NCI-H146 treated with DMSO at 0.1 percent for 48 hours (cell line): Measurements from ENCODE around the gene EPB41.
A peak's percentile ranks its signal among the peaks of the same experiment; 100 is the strongest.

Source experiments
- DNase-seq: peaks from one replicate; lab custom pipeline; 2025; ENCODE audit not compliant: unreplicated experiment; lab: John Stamatoyannopoulos, UW

Gene EPB41

DNA sequence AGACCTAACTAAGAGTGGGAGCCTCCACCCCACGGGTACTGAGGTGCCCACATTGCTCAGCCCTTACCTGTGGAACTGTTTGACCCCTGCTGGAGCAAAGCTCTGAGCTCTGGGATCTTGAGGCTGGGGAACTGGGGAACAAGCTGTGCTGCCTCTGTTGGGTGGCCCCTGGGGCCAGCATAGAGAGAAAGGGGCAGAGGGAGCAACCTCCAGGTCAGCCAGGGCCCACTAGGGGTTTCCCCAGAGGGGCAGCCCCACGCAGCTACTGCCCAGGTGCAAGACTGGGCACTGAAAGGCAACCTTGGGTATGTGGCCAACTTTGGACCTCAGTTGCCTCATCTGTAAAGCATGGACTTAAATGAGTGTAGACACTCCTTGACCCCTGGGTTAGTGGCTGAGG lies 23.5 kb upstream of the EPB41 start:
- DNase-seq = no peak

DNA sequence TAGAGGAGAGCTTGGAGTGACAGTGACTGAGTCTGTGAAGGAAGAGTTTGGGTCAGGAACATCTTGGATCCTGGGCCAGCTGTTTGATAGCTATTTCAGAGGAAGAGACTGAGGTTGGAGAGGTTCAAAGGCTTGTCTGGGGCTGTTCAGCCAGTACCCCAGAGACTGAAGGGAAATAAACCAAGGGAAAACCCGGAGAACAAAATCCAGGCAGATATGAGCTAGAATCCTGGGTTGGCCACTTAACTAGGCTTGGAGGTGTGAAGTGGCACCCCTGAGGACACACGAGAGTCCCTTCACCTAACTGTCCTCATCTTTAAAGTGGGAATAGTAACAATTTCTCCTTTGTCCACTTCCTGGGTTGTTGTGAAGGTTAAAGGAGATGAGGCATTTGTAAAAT lies 23.1 kb upstream of the EPB41 start:
- no peak for DNase-seq

DNA sequence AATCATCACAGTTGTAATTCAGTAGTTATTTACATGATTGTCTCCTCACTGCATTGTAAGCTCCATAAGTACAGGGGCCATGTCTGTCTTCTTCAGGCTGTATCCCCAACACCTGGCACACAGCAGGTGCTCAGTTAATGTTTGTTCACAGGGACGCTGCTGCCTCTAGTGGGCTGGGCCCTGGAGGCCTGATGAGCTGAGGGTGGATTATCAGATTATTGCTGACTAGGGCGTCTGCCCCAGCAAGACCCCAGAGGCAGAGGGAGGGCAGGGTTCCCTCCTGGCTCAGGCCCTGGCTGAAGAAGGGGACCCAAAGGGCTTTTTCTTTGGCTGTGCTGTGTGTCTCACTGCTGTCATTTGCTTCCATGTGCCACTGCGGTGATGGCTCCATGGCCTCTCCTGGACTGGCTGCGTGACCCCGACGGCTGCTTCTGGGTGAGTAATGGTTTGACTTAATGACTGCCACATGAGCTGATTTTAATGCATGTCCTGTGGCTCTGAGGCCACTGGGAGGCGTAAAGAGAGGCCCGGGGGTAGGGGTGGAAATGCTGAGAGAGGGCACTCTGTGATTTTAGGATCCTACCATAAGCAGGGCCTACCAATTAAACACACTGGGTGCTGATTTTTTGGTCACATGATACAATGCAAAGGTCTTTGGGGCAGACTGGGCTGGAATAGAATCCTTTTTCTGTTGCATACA lies 20.8 kb upstream of the EPB41 start:
- DNase-seq = peak; percentile 13

DNA sequence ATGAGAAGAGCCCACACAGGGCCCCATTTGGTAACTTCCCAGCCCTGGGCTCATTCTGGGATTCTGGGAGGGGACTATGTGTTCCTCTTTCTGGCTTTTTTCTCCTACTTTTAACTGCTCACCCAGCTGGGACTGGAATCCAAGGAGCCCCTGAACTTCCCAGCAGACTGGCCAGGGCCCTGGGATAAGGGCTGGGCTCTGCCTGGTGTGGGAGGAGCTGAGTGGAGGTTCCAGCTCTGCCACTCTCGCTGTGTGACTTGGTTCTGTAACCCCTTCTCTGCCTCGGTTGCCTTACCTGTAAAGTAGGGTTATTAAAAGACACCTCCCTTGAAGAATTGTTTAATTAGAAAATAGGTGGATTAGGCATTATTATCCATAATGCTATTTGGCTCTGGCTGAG lies 19.6 kb upstream of the EPB41 start:
- DNase-seq = no peak

DNA sequence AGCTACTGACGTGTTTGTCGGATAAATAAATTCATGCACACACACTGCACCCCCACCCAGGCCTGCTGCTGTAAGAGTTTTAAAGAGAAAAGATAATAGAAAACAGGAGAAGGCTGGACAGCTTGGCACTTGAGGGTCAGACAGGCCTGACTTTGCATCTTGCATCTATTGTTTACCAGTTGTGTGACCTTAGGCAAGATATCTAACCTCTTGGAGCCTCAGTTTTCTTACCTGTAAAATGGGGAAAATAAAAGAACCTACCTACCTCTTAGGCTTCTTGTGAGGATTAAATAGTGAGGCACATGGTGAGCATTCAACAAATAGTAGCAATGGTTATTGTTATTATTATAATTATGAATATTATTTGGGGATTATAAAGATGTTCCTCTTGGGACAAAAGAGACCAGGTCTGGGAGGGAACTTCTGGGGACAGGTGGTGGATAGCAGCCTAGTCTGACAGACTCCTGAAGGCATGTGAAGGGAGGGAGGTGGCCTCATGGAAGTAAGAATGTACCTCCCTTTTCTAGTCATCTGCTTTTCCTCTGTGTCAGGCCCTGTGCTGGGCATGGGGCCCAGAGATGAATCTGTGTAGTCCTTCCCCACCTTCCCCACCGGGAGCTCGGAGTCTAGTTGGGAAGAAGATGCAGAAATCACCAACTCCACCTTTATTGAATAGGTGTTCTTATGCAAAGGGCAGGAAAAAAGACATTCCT lies 18.3 kb upstream of the EPB41 start:
- no peak for DNase-seq

DNA sequence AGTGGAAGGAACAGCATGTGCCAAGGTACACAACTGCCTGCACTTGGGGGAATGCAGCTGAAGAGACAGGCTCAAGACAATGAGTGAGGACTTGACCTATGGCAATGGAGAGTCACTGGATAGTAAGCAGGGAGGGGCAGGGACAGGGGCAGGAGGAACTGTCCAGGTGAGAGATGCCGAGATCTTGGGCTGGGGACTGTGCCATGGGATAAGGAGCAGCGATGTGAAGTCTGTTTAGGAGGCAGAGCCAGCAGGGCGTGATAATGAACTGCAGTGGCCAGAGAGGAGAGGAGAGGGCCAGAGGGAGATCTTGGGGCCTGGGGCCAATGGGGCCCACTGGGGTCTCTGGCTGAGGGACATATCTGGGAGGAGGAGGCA lies 17.8 kb upstream of the EPB41 start:
- DNase-seq = no peak

DNA sequence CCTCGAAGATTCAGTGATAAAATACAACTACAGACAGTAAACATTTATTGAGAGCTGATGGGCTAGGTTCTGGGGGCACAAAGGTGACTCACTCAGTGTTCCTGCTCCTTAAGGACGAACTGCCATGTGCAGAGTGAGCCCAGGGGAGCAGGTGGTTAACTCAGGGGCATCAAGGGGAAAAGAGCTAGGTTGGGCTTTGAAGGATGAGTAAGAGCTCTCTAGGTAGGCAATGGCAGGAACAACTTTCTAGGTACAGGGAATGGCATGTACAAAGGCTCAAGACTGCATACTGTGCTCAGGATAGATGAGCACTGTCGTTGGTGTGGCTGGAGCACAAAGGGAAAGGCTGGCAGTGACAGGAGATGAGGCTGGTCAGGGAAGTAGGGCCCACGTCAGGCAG lies 16.6 kb upstream of the EPB41 start:
- no peak for DNase-seq

DNA sequence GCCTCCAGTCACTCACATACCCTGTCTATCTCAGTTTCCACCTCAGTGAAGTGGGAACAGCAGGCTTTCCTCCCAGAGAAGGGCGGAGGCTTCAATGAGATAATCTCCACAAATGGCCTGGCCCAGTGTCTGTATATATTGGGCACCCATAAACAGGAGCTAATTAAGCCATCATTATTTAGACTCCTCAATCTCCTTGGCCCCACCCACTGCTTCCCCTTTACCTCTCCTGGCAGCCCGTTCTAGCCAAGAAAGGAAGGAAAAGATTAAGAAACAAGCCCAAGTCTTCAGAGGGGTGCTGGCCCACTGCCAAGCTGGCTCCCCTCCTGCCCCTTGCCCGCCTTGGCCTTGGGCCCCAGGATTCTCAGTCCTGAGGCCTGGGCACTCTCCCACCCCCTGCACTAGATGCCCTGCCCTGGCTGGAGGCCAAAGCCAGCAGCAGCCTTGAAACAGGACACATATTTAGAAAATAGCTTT lies 15.9 kb upstream of the EPB41 start:
- DNase-seq = no peak

DNA sequence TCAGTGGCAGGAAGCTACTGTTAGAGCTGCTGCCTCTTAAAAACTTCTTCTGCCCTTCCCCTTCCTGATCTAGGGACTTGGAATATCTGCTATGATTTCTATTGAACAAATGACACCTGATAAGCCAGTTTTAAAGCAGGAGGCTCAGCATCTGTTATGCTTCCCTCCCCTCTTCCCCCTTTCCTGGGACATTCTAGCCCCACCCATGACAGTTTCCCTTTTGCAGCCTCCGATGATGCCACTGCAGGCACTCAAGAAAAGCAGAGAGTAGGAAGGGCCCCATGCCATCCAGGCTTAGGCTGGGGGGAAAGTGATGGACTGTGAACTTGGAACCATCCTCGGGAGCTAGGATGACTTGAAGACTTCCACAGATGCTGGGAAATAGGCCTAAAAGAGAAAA lies 15.1 kb upstream of the EPB41 start:
- no peak for DNase-seq

DNA sequence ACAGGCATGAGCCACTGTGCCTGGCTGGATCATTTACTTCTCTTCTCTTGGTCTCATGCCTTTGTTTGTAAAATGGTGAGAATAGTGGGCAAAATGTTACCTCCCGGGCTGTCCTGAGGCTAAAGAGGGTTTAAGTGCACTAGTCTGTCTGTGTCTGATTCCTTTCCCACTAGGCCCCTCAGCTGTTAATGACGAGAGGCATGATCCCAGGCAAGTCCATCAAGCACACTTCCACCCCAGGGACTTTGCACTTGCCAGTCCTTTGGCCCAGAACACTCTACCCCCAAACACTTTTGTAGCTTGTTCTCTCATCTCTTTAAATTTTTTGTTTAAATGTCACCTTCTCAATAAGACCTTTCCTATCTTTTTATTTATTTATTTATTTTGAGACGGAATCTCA lies 13.8 kb upstream of the EPB41 start:
- no peak for DNase-seq

DNA sequence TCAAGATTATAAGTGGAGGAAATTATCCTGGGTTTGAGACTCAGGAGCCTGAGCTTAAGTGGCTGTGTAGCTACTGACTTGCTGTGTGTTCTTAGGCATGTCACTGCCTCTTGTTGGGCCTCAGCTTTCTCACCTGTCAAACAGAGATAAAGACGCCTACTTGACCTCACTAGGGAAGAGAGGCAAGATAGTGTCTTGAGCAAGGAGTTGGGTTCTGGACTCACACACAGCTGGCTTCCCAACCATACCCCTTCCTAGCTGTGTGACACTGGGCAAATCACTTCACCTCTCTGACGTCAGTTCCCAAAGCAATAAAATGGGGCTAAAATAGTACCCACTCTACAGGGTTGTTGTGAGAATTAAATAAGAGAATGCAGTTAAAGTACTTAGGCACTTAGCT lies 11.6 kb upstream of the EPB41 start:
- DNase-seq = no peak

DNA sequence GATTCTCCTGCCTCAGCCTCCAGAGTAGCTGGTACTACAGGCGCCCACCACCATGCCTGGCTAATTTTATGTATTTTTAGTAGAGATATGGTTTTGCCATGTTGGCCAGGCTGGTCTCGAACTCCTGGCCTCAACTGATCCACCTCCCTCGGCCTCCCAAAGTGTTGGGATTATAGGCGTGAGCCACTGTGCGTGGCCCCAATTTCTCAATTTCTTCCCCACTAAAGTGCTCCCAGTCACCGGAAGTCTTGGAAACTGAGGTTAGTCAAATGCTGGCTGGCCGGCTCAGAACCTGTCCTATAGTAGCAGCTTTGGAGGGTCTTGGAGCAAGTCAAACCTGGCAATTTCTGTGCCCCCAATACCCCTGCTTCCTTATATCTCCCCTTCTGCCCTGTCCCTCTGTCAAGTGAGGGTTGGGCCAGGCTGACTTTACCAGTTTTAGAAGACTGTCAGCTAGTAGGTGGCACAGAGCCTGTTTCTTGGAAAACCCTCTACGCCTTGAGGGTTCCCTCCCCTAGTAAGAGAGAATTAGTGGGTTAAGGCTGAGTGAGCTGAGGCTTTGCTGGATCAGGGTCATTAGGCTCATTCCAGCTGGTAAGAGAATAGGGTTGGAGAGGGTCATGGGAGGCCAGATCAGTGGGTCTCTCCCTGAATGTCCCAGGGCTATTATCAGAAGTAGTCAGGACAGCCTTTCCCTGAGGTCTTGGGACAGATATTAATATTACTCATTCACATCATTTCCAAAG lies 8.3 kb upstream of the EPB41 start:
- DNase-seq = no peak

DNA sequence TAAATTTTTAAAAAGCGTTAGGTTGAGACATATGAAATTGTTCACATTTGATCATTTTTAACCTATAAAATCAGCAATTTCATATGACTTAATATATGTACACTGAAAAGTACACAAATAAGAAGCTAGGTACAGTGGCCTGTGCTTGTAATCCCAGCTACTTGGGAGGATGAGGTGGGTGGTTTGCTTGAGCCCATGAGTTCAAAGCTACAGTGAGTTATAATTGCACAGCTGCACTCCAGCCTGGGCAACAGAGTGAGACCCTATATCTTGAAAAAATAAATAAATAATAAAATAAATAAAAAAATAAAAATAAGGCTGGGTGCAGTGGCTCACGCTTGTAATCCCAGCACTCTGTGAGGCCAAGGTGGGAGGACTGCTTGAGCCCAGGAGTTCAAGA lies 5.2 kb upstream of the EPB41 start:
- no peak for DNase-seq

DNA sequence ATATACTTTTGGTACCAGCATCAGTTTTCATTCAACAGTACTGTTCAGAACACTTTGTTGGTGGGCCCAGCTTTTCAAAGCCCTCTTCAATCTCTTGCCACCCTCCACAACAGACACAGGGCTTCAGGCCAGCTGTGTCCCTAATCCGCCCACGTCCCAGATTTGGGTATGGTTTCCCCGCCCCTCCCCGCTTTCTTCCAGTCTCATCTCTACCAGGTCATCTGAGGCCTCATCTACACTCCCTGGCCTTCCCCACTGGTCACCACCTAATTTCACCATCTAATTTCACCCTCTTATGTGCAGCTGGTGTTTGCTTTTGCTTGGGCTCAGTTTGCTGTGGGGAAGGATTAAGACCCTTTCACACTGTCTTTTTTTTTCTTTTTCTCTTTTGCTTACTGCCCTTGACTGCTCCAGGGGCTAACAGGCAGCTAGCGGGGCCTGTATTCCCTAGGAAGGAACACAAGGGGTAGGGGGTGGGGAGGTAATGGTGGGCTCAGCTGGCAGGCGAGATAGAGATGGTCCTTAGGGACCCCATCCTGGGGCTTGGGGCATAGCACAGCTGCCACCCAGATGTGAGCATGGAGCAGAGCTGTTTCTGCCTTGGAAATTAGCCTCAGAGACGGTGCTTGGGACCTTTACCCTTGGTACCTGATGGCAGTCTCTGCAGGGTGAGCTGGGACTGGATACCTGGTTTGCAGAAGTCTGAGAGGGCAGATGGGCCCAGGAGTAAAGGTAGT lies 3.8 kb upstream of the EPB41 start:
- DNase-seq = no peak

DNA sequence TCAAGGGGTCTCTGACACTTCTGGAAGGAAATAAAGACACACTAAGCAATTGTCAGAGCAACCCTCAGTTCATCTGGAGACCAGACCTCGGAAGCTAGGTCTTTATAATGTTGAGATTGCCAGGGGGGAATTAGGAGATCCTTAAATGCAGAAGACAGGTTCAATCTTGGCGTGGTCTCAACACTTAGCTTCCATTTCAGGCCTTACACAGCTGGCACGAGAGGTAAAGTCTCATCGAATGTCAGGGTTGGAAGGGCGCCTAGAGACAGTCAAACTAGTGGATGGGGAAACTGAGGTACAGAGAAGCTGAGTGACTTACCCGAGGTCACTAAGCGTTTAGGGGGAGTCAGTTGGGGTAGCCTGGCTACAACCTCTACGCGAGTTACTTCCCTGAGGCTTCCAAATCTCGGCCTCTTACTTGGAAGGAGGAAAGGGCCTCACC lies 562 bp upstream of the EPB41 start:
- no peak for DNase-seq

DNA sequence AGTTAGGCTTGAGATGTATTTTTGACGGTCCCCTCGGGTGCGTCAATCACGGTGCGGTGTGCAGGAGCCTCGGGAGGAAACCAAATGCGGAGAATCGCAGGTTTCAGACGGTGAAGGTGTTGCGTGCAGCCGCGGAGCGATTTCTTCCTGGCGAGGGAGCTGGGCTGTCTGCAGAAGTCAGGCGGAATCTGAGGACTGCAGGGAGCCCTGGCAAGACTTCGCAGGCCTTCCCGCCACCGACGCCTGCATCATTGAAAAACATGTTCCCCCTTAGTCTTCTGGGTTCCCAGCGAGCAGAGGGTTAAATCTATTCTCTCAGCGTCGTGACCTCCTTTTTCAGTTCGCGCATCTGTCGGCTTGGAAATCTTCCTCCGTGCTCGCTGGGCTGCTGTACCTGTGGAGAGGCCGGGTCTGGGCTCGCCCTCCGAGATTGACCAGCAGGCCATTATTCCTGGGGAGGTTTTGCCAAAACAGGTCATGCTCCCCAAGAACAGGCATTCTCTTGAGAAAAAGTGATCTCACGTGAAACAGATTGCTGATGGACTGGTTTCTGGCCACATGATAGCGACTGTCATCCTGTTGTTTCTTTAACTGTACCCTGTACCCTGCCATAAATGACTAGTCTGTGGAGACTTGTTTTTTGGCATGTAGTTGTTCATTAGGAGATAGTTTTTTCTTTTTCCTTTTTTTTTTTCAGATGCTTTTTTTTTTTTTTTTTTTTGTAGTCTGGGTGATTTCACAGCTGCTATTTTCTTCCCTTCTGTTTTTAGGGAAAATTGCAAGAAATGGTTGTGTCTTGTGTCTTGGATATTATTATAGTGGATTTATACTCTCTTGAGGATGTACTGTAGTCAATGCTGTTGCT lies 894 bp downstream of the EPB41 start:
- DNase-seq = no peak

DNA sequence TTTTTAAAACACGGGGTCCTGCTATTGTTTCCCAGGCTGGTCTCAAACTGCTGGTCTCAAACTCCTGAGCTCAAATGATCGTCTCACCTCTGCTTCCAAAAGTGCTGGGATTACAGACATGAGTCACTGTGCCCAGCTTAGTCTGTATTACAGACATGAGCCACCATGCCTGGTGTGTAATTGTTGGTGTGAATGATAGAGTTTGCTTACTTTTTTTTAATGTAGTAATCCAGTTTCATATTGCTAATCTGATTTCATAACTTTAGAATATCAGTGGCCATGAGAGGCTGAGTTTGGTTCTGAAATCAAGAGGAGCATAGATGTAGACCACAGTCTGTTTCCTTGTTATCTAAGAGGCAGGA lies 3.4 kb downstream of the EPB41 start:
- no peak for DNase-seq

DNA sequence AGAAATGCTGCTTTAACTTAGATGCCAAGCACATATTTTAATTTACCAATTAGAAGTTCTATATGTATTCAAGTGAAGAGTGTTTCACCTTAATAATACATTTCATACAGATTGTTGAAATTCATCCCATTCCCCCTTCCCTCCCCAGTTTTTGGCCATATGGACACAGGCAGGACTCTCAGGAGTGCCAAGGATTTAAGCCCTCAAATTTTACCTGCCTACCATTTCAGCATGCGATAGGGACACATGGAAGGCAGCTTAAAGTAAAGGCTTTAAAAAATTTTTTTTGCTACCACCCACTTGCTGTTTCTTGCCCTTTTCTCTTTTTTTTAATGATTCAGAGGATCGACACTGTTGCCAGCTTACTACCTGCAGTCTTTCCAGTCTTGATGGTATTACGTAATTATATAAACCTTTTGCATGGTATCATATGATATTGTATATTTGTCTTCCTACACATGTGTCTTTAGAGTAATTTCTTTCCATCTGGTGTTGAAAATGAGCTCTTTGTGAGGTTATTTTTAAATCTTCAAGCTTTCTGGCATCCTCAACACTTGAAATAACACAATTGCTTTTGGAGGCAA lies 7.0 kb downstream of the EPB41 start:
- no peak for DNase-seq

DNA sequence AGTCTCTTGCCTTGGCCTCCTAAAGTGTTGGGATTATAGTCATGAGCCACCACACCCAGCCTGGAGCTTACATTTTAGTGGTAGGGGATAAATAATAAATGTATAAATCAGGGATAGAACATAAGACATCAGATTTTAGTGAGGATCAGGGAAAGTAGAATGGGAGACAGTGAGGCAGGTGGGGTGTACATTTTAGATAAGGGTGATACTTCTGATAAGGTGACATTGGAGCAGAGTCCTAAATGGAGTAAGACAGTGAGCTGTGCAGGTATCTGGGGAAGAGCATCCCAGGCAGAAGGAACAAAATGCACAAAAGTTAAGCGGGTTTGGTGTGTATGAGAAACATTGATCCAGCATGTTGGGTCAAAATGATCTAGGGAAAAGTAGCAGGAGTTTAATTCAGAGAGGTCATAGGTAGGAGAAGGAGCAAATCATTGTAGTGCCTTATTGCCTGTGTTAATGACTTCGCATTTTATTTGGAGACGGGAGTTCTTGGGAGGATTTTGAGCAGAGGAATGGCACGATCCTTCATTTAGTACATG lies 11.1 kb downstream of the EPB41 start:
- no peak for DNase-seq
